Heart left ventricle (tissue), 16 donors: ENCODE measurements around the gene HJURP. TPM values are rescaled to one million over a fixed set of nuclear protein-coding genes. Genes with fewer than 3 reads are reported as not detected.

Experiments used
- ATAC-seq, 4 donors: fragments of 200-7000 bp; cut with Tn5 transposase; one replicate each; pipeline ENCODE4 v1.9.1; 2020 to 2022; ENCODE audit warnings: moderate library complexity in 4 of 4, mild to moderate bottlenecking in 3 of 4, moderate number of reproducible peaks in 1 of 4
- DNase-seq, 5 donors: peaks; one replicate each; pipeline ENCODE4 v3.0.0-alpha.2; 2020
- H3K27ac ChIP-seq, 12 donors: fragments of 200-600 bp; sonication (generic) in 4 of 12; one replicate each; pipeline versions ENCODE4 v1.5.0 to v1.8.0; 2016 to 2022; ENCODE audit warnings: mild to moderate bottlenecking in 2 of 12
- H3K27me3 ChIP-seq, 9 donors: fragments of 200-600 bp; sonication (generic) in 2 of 9; one replicate each; pipeline versions ENCODE4 v1.5.1 to v1.8.0; 2016 to 2022; ENCODE audit warnings: mild to moderate bottlenecking in 3 of 9
- H3K36me3 ChIP-seq, 9 donors: fragments of 200-600 bp; sonication (generic) in 2 of 9; one replicate each; pipeline versions ENCODE4 v1.5.0 to v1.8.0; 2018 to 2022; ENCODE audit warnings: mild to moderate bottlenecking in 2 of 9
- H3K4me1 ChIP-seq, 12 donors: fragments of 200-600 bp; sonication (generic) in 4 of 12; one replicate each; pipeline versions ENCODE4 v1.5.0 to v1.8.0; 2016 to 2022; ENCODE audit warnings: mild to moderate bottlenecking in 3 of 12
- H3K4me3 ChIP-seq, 12 donors: fragments of 200-600 bp; sonication (generic) in 4 of 12; one replicate each; pipeline versions ENCODE4 v1.5.0 to v1.8.0; 2017 to 2022; ENCODE audit warnings: mild to moderate bottlenecking in 9 of 12, moderate library complexity in 4 of 12
- H3K9me3 ChIP-seq, 12 donors: fragments of 200-600 bp; sonication (generic) in 4 of 12; one replicate each; pipeline versions ENCODE4 v1.5.0 to v1.8.0; 2016 to 2022; ENCODE audit warnings: mild to moderate bottlenecking in 1 of 12
- CTCF ChIP-seq, 12 donors: fragments of 200-600 bp; sonication (generic) in 4 of 12; IDR thresholded peaks; one replicate each; pipeline versions ENCODE4 v1.5.0 to v1.8.0; 2018 to 2022; ENCODE audit warnings: antibody characterized with exemption in 12 of 12, mild to moderate bottlenecking in 5 of 12
- POLR2A ChIP-seq, 2 donors: fragments of 450-650 bp; IDR thresholded peaks; one replicate each; pipeline ENCODE4 v1.6.1; 2017; ENCODE audit warnings: antibody characterized with exemption in 2 of 2, mild to moderate bottlenecking in 2 of 2, moderate library complexity in 2 of 2
- WGBS, 4 donors: extraction: QIAGEN DNeasy Blood & Tissue Kit in 2 of 4; methylation state at CpG; one replicate each; pipeline versions ENCODE4 v1.1.5 to v1.1.7; 2013 to 2018; 5-methylcytosine and 5-hydroxymethylcytosine counted together
- intact Hi-C, 10 donors: fragments of 100-400 bp; cut with DNase I; formaldehyde crosslinking; loops; one replicate each; pipeline versions ENCODE4 v1.11.1 to v1.14.2; 2022
- polyA plus RNA-seq, 2 donors: library from polyadenylated mRNA; stranded (reverse); fragments of 200-250 nt; gene quantifications; one replicate each; pipeline ENCODE4 v1.2.3, GENCODE V29; 2013
- total RNA-seq, 9 donors: library from RNA; depleted of rRNA in 2 of 9; stranded (reverse); fragments of >200 nt in 2 of 9; fragmentation: NEBNext Ultra II Directional in 3 of 9; extraction: Animal tissue kit (Norgen Biotek cat#: 25700) in 3 of 9; gene quantifications; one replicate each; pipeline versions ENCODE4 v1.1.0 to v1.2.4, GENCODE V29; 2016 to 2023
- donor health status: ischemic (EF 13 %, LVEDD 7.1; RV severe dilation, severe dysfunction).
- donor health status: healthy with polysubstance abuse.
- donor health status: DM: no; HTN: yes; CAD: no.
- donor health status: DM: no; HTN: no; CAD: no.
- donor health status: ischemic (EF 25% LVEDD 6.9; RV normal size, moderate dysfunction).
- donor health status: ischemic (EF 25% LVEDD 5.7; RV mildly dilated, moderate dysfunction).
- donor health status: healthy.
- donor health status: DM: yes; HTN: yes; CAD: no.
- donor health status: ischemic (EF 35%, LVEDD 5.7; RV mildly dilated, moderate dysfunction).
- donor health status: nonischemic (EF 11% LVEDD 7.7; RV severe dilation, severe dysfunction).
- donor health status: DM: yes; HTN: yes; CAD: no.
- donor health status: PGD.
- donor health status: ischemic (EF 29% LVEDD 5.4; RV normal size, mild dysfunction).
- donor health status: nonischemic (EF 23%, LVEDD 6.1; RV moderate dilation, normal function).

HJURP gene
- total and polyA plus RNA-seq, 11 donors, result 0.08 to 8.4 (median 0.41) TPM; not detected in 3

DNA sequence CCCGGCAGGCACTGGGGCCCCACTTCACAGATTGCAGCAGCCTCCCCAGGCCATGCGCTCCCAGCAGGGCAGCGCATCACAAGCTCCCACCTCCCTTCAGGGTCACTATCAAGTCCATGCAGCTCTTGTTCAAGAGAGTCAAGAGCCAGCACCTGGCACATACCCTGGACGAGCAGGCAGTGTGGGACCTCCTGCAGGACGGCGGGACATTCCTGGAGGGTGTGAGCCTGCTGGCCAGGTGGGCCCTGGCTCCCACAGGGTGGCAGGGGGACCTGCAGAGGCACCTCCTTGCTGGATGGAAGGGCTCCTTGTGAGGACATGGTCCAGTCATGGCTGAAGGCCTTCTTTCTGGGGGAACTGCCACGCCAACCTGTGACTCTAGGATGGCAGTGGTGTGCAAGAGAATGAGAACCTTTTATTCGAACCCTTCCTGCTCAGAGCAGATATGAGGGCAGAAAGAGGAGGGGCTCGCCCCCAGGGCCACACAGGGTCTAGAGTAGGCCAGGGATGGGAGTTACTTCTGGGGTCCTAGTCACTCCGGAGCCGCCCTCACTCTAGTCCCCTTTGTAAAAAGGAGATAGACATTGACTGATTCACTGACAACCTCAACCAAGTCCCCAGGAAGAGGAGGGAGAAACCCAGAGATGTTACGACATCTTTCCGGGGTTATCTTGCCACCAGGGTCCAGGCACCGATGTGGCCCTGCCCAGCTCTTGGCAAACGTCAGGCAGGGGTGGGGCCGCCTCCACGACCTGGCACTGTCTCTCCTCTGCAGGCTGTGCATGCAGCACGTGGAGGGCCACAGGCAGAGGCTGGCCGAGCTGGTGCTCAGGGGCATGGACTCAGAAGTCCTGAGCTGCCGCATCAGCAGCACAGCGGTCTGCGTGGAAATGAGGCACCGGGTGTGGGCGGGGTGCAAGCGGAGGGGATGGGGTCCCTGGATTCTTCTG is 31.3 kb downstream of the HJURP start:
- TF ChIP-seq POLR2A (IDR thresholded peaks at IDR 0.05) (no peak), CTCF (IDR thresholded peaks at IDR 0.05) (no peak)
- WGBS, 4 donors, result 78 to 81% (median 79%) methylated on average over 22 to 25 of the region's 25 CpGs
- no peak overlapping the region for H3K27ac ChIP-seq
- H3K36me3 ChIP-seq, result no peaks in the 10 kb centered on the region
- intact Hi-C loops, result no loop called here
- no peak for DNase-seq
- H3K9me3 ChIP-seq, result peaks cover 0 to 11% (median 0%) of the 10 kb centered on the region in 12 donors
- ATAC-seq, result no peak
- H3K4me1 ChIP-seq, result no peaks in the 10 kb centered on the region
- H3K4me3 ChIP-seq, result no peak overlapping the region
- peaks cover 0 to 6% (median 0%) of the 10 kb centered on the region in 9 donors for H3K27me3 ChIP-seq

- no peak for TF ChIP-seq CTCF (IDR thresholded peaks at IDR 0.05)
- no peak for TF ChIP-seq POLR2A (IDR thresholded peaks at IDR 0.05)
- WGBS, 4 donors, result 84 to 88% (median 86%) methylated on average over 17 to 21 of the region's 21 CpGs
- ATAC-seq, result no peak
- DNase-seq, result no peak
- Histone ChIP-seq H3K36me3 (no peaks in the 10 kb centered on the region), H3K9me3 (peaks cover 0 to 11% (median 0%) of the 10 kb centered on the region in 12 donors), H3K4me3 (no peak overlapping the region), H3K27me3 (peaks cover 0 to 6% (median 0%) of the 10 kb centered on the region in 9 donors), H3K4me1 (no peaks in the 10 kb centered on the region), H3K27ac (no peak overlapping the region)
- intact Hi-C loops, result no loop called here
Observed at GRCh38 chr2:233822101-233822771, 32.1 kb downstream of the HJURP start.

GRCh38 chr2:233821709-233822100 is 32.6 kb downstream of the HJURP start:
- H3K9me3 ChIP-seq, result peaks cover 0 to 9% (median 0%) of the 10 kb centered on the region in 12 donors
- H3K36me3 ChIP-seq, result no peaks in the 10 kb centered on the region
- no peaks in the 10 kb centered on the region for H3K4me1 ChIP-seq
- TF ChIP-seq CTCF (IDR thresholded peaks at IDR 0.05), result no peak
- TF ChIP-seq POLR2A (IDR thresholded peaks at IDR 0.05), result no peak
- no peak for DNase-seq
- WGBS, 4 donors, result 90 to 91% (median 91%) methylated on average over 8 of the region's 8 CpGs
- intact Hi-C loops, result no loop called here
- H3K27me3 ChIP-seq, result peaks cover 0 to 6% (median 0%) of the 10 kb centered on the region in 9 donors
- ATAC-seq, result no peak
- H3K4me3 ChIP-seq, result no peak overlapping the region
- H3K27ac ChIP-seq, result no peak overlapping the region

- Histone ChIP-seq H3K27me3 (peaks cover 0 to 6% (median 0%) of the 10 kb centered on the region in 9 donors), H3K4me3 (no peak overlapping the region), H3K27ac (no peak overlapping the region), H3K9me3 (peaks cover 0 to 9% (median 0%) of the 10 kb centered on the region in 12 donors), H3K36me3 (no peaks in the 10 kb centered on the region), H3K4me1 (no peaks in the 10 kb centered on the region)
- DNase-seq (no peak), ATAC-seq (no peak)
- whole genome bisulfite sequencing, 4 donors, result 85 to 97% (median 91%) methylated on average over 3 of the region's 3 CpGs
- intact Hi-C loops, result no loop called here
- TF ChIP-seq POLR2A (IDR thresholded peaks at IDR 0.05) (no peak), CTCF (IDR thresholded peaks at IDR 0.05) (no peak)
Observed at GRCh38 chr2:233821196-233821595, 33.1 kb downstream of the HJURP start.
